H1 (cell line): ENCODE measurements around the gene B4GALT5. TPM values are rescaled to one million over a fixed set of nuclear protein-coding genes. Genes with fewer than 3 reads are reported as not detected.
A peak's percentile ranks its signal among the peaks of the same experiment; 100 is the strongest.

ENCODE experiments used
- CTCF ChIA-PET: fragments of 300-600 bp; sonication (Branson Sonifier 250); formaldehyde crosslinking; loops from one replicate; lab custom pipeline; 2021; ENCODE audit not compliant: partially characterized antibody; lab: Charles Lee
- POLR2A ChIA-PET: fragments of 300-600 bp; sonication (Branson Sonifier 250); formaldehyde crosslinking; loops from one replicate; lab custom pipeline; 2021; ENCODE audit warnings: inconsistent platforms; ENCODE audit not compliant: partially characterized antibody; lab: Charles Lee
- DNase-seq, 2 experiments: peaks; one replicate each; pipeline versions ENCODE4 v3.0.0 to v3.0.0-alpha.2; 2010 to 2022; ENCODE audit warnings: low spot score in 2 of 2, low read depth in 1 of 2, mixed read lengths in 1 of 2
- FAIRE-seq: peaks from 2 replicates; lab custom pipeline; 2011; peaks lifted over from hg19 to GRCh38; lab: Jason Lieb, UNC
- H2AFZ ChIP-seq: 2 replicates; pipeline ENCODE4 v1.8.1; 2012; ENCODE audit warnings: low read length, inconsistent platforms
- H2AK5ac ChIP-seq: 2 replicates; pipeline ENCODE4 v1.6.1; 2013; ENCODE audit warnings: low read depth, low read length
- H2BK120ac ChIP-seq: replicated peaks from 2 replicates; pipeline ENCODE3; 2013; ENCODE audit warnings: low read depth, low read length, inconsistent platforms
- H2BK12ac ChIP-seq: 2 replicates; pipeline ENCODE4 v1.6.1; 2013; ENCODE audit warnings: low read depth, low read length
- H2BK15ac ChIP-seq: 2 replicates; pipeline ENCODE4 v1.6.1; 2013; ENCODE audit warnings: low read length
- H2BK20ac ChIP-seq: 2 replicates; pipeline ENCODE4 v1.6.1; 2013; ENCODE audit warnings: low read length
- H2BK5ac ChIP-seq: 2 replicates; pipeline ENCODE4 v1.6.1; 2013; ENCODE audit warnings: low read depth, low read length
- H3K14ac ChIP-seq: 2 replicates; pipeline ENCODE4 v1.6.1; 2013; ENCODE audit warnings: inconsistent platforms; ENCODE audit not compliant: insufficient read length
- H3K18ac ChIP-seq: 2 replicates; pipeline ENCODE4 v1.6.1; 2013; ENCODE audit warnings: low read length; ENCODE audit errors: extremely low read depth
- H3K23ac ChIP-seq: 2 replicates; pipeline ENCODE4 v1.6.1; 2013; ENCODE audit warnings: inconsistent platforms; ENCODE audit not compliant: insufficient read length
- H3K23me2 ChIP-seq: 2 replicates; pipeline ENCODE4 v1.6.1; 2013; ENCODE audit warnings: low read depth, low read length
- H3K27ac ChIP-seq: 2 replicates; pipeline ENCODE4 v1.6.1; 2011; ENCODE audit warnings: low read depth, low read length, inconsistent platforms
- H3K27me3 ChIP-seq, 4 experiments: replicated peaks in 1 of 4; 1 replicate in 1 of 4; 2 replicates in 3 of 4; pipeline versions ENCODE4 v1.6.1 to v1.8.1; 2011 to 2013; ENCODE audit warnings: low read length in 3 of 4, mild to moderate bottlenecking in 3 of 4, inconsistent platforms in 2 of 4, mixed read lengths in 2 of 4, moderate library complexity in 1 of 4; ENCODE audit not compliant: control insufficient read depth in 3 of 4, insufficient read depth in 3 of 4; ENCODE audit errors: extremely low read depth in 1 of 4
- H3K36me3 ChIP-seq, 4 experiments: 2 replicates each; pipeline versions ENCODE4 v1.6.1 to v1.8.1; 2011 to 2013; ENCODE audit warnings: mild to moderate bottlenecking in 4 of 4, low read length in 3 of 4, moderate library complexity in 2 of 4, control low read depth in 1 of 4, inconsistent platforms in 1 of 4; ENCODE audit not compliant: insufficient read depth in 4 of 4, control insufficient read depth in 2 of 4
- H3K4ac ChIP-seq: replicated peaks from 2 replicates; pipeline ENCODE3; 2013; ENCODE audit warnings: low read length, low read depth, mixed read lengths, inconsistent platforms; ENCODE audit not compliant: insufficient read length
- H3K4me1 ChIP-seq, 4 experiments: replicated peaks in 1 of 4; 1 replicate in 1 of 4; 2 replicates in 3 of 4; pipeline versions ENCODE4 v1.6.1 to v1.8.1; 2011 to 2013; ENCODE audit warnings: low read length in 3 of 4, inconsistent platforms in 2 of 4, mixed read lengths in 1 of 4; ENCODE audit not compliant: insufficient read depth in 4 of 4, control insufficient read depth in 3 of 4
- H3K4me2 ChIP-seq, 2 experiments: 2 replicates each; pipeline versions ENCODE4 v1.6.1 to v1.8.1; 2011 to 2013; ENCODE audit warnings: low read depth in 2 of 2, low read length in 2 of 2, control low read depth in 1 of 2, inconsistent platforms in 1 of 2, mild to moderate bottlenecking in 1 of 2; ENCODE audit not compliant: insufficient read depth in 1 of 2
- H3K4me3 ChIP-seq, 4 experiments: fragments of 200-600, 300-600 bp in 1 of 4; sonication (generic), shearing (Covaris generic), sonication (Bioruptor Twin) in 1 of 4; 2 replicates each; pipeline versions ENCODE4 v1.5.1 to v1.8.1; 2011 to 2016; ENCODE audit warnings: low read length in 4 of 4, low read depth in 3 of 4, control low read depth in 2 of 4, inconsistent platforms in 2 of 4, mild to moderate bottlenecking in 2 of 4, mixed read lengths in 1 of 4, moderate library complexity in 1 of 4; ENCODE audit not compliant: insufficient read depth in 2 of 4; ENCODE audit errors: extremely low read depth in 1 of 4
- H3K56ac ChIP-seq: replicated peaks from 2 replicates; pipeline ENCODE3; 2013; ENCODE audit warnings: low read depth, mild to moderate bottlenecking, mixed read lengths, low read length, inconsistent platforms; ENCODE audit not compliant: insufficient read length
- H3K79me1 ChIP-seq: 2 replicates; pipeline ENCODE4 v1.6.1; 2013; ENCODE audit warnings: low read depth, low read length, control low read depth
- H3K79me2 ChIP-seq, 2 experiments: 2 replicates each; pipeline versions ENCODE4 v1.6.1 to v1.8.1; 2012 to 2013; ENCODE audit warnings: low read length in 2 of 2, mild to moderate bottlenecking in 2 of 2, inconsistent platforms in 1 of 2; ENCODE audit not compliant: insufficient read depth in 2 of 2, control insufficient read depth in 1 of 2
- H3K9ac ChIP-seq, 4 experiments: replicated peaks in 1 of 4; 1 replicate in 1 of 4; 2 replicates in 3 of 4; pipeline versions ENCODE4 v1.6.1 to v1.8.1; 2011 to 2013; ENCODE audit warnings: low read depth in 3 of 4, low read length in 3 of 4, control low read depth in 2 of 4, mild to moderate bottlenecking in 2 of 4, moderate library complexity in 2 of 4, inconsistent platforms in 1 of 4; ENCODE audit errors: extremely low read depth in 1 of 4
- H3K9me3 ChIP-seq, 2 experiments: 2 replicates each; pipeline versions ENCODE4 v1.6.1 to v1.8.1; 2012 to 2013; ENCODE audit warnings: mild to moderate bottlenecking in 2 of 2, moderate library complexity in 2 of 2, control low read depth in 1 of 2, inconsistent platforms in 1 of 2, low read depth in 1 of 2, low read length in 1 of 2, mixed read lengths in 1 of 2; ENCODE audit not compliant: insufficient read depth in 2 of 2
- H4K20me1 ChIP-seq, 2 experiments: replicated peaks in 1 of 2; 2 replicates each; pipeline versions ENCODE3 to v1.8.1; 2011 to 2013; ENCODE audit warnings: inconsistent platforms in 2 of 2, low read length in 2 of 2, mild to moderate bottlenecking in 1 of 2; ENCODE audit not compliant: insufficient read depth in 2 of 2, control insufficient read depth in 1 of 2
- H4K5ac ChIP-seq: 2 replicates; pipeline ENCODE4 v1.6.1; 2013; ENCODE audit warnings: low read length, low read depth, mixed read lengths, inconsistent platforms; ENCODE audit not compliant: insufficient read length
- H4K8ac ChIP-seq: 2 replicates; pipeline ENCODE4 v1.8.0; 2013; ENCODE audit warnings: mild to moderate bottlenecking, moderate library complexity, low read length, inconsistent platforms; ENCODE audit not compliant: insufficient read depth; ENCODE audit errors: extremely low read depth
- H4K91ac ChIP-seq: replicated peaks from 2 replicates; pipeline ENCODE3; 2013; ENCODE audit warnings: low read length, mixed read lengths, inconsistent platforms; ENCODE audit not compliant: insufficient read length
- EZH2 ChIP-seq: fragments of 200-600 bp; sonication (generic); IDR thresholded peaks from 2 replicates; pipeline ENCODE4 v1.7.1; 2012; ENCODE audit warnings: low read depth, mild to moderate bottlenecking, moderate library complexity, low read length, inconsistent platforms; ENCODE audit not compliant: severe bottlenecking
- GTF2F1 ChIP-seq: IDR thresholded peaks from 2 replicates; pipeline ENCODE4 v1.6.1; 2012; ENCODE audit warnings: low read depth, low read length, improper control_type of control experiment, borderline replicate concordance
- MAFK ChIP-seq: IDR thresholded peaks from 2 replicates; pipeline ENCODE4 v1.6.1; 2012; ENCODE audit warnings: low read depth, mild to moderate bottlenecking, improper control_type of control experiment, low read length
- NRF1 ChIP-seq: IDR thresholded peaks from 2 replicates; pipeline ENCODE4 v1.6.1; 2011; ENCODE audit warnings: mild to moderate bottlenecking, low read depth, low read length, improper control_type of control experiment
- PHF8 ChIP-seq: fragments of 200-600 bp; sonication (generic); conservative IDR thresholded peaks from 2 replicates; pipeline ENCODE4 v1.7.1; 2012; ENCODE audit warnings: low read depth, mild to moderate bottlenecking, inconsistent platforms, low read length, moderate library complexity
- SIN3A ChIP-seq, 2 experiments: IDR thresholded peaks in 1 of 2; conservative IDR thresholded peaks in 1 of 2; 2 replicates each; pipeline ENCODE4 v1.6.1; 2011 to 2012; ENCODE audit warnings: low read length in 2 of 2, improper control_type of control experiment in 1 of 2, low read depth in 1 of 2, mild to moderate bottlenecking in 1 of 2
- SP4 ChIP-seq: IDR thresholded peaks from 2 replicates; pipeline ENCODE4 v1.6.1; 2012; ENCODE audit warnings: low read length, inconsistent platforms
- WGBS, 2 experiments: shearing (Covaris generic) in 1 of 2; methylation state at CpG; one replicate each; pipeline versions ENCODE4 v1.1.6 to v1.1.7; 2013 to 2015; ENCODE audit warnings: low lambda C conversion rate in 2 of 2, mixed read lengths in 2 of 2, inconsistent platforms in 1 of 2, low coverage in 1 of 2, missing lambda C conversion rate in 1 of 2; ENCODE audit not compliant: insufficient replicate concordance in 2 of 2, insufficient coverage in 1 of 2, insufficient read length in 1 of 2; ENCODE audit errors: extremely low coverage in 1 of 2, missing lambda C conversion rate in 1 of 2; 5-methylcytosine and 5-hydroxymethylcytosine counted together
- polyA plus RNA-seq, 7 experiments: library from polyadenylated mRNA; depleted of rRNA in 3 of 7; stranded (reverse) in 5 of 7; unstranded in 2 of 7; fragments of >200 nt in 5 of 7; fragments of 200-250 nt in 2 of 7; gene quantifications; 1 replicate in 5 of 7; 2 replicates in 1 of 7; 4 replicates in 1 of 7; pipeline versions ENCODE4 v1.2.1 to v1.2.3, GENCODE V29; 2011 to 2013; ENCODE audit warnings: missing spikeins in 2 of 7, mixed read lengths in 2 of 7
- total RNA-seq: library from RNA; stranded (reverse); fragmentation: NEBNext Ultra II Directional; extraction: Animal tissue kit (Norgen Biotek cat#: 25700); gene quantifications from 2 replicates; pipeline ENCODE4 v1.2.1, GENCODE V29; 2021
- TF ChIP-seq, protein P1 (sequence below): IDR thresholded peaks from 2 replicates; pipeline ENCODE4 v1.6.1; 2011; ENCODE audit warnings: low read length, improper control_type of control experiment

Gene B4GALT5
- total and polyA plus RNA-seq, 2 of the 8 experiments (the other 6 are each of a cell fraction or from before 2014, with no cell fraction given): 46.5 to 75.4 TPM

DNA sequence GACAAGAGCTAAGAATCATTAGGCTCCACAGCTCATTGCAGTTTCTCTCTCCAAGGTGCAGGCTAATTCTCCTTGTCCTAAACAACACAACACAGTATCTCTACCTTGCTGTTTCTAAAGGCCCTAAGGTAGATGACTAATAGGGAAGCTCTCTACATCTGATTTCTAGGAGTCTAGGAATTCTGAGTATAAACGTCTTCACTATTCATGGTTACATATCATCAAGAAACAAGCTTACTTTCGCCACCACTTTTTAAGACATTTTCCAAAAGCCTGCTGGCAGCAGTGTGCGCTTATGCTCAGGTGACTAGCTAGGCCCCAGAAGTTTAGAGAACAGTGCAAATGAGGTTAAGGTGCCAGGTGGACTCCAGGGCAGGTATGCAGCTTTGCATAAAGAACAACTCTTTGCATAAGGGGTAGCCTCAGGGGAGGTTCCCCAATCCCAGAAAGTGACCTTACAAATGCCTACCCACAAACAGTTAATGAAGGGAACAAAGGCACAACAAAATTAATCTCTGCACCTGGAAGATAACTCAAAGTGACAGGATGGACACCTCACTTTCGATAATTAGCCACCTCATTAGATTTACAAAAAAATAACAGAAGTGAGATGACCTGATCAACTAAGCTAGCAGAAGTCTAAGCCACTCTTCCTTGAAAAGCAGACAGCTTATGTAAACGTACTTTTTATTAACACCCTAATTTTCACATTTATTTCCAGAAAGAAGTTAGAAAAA lies 20.1 kb downstream of the B4GALT5 start:
- 82% methylated on average over 5 of the region's 5 CpGs; no CpG with 5 or more reads in 1 of the 2 experiments for WGBS, 2 experiments
- no peak overlapping the region for H3K27ac ChIP-seq

More for the DNA sequence above, 20.1 kb downstream of the B4GALT5 start:
- no peaks in the 10 kb centered on the region for H3K9me3 ChIP-seq
- no peak overlapping the region for H2BK20ac ChIP-seq
- no peak for TF ChIP-seq EZH2
- no peak for TF ChIP-seq SIN3A (conservative IDR thresholded peaks at IDR 0.05 in 1 of 2, IDR thresholded peaks at IDR 0.05 in 1 of 2; ENCODE audit: low read depth in 1 of 2, low read length in 2 of 2)
- TF ChIP-seq, protein P1, sequence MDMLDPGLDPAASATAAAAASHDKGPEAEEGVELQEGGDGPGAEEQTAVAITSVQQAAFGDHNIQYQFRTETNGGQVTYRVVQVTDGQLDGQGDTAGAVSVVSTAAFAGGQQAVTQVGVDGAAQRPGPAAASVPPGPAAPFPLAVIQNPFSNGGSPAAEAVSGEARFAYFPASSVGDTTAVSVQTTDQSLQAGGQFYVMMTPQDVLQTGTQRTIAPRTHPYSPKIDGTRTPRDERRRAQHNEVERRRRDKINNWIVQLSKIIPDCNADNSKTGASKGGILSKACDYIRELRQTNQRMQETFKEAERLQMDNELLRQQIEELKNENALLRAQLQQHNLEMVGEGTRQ: no peak
- TF ChIP-seq PHF8: no peak
- TF ChIP-seq NRF1: no peak
- no peak for TF ChIP-seq SP4
- TF ChIP-seq GTF2F1: no peak
- TF ChIP-seq MAFK: no peak
- peaks cover 34 to 100% of the 10 kb centered on the region in 2 experiments for H3K79me2 ChIP-seq
- H4K20me1 ChIP-seq: peaks cover 35 to 39% of the 10 kb centered on the region in 2 experiments
- H3K9ac ChIP-seq: no peak overlapping the region
- H3K4me1 ChIP-seq: peaks cover 2 to 23% (median 14%) of the 10 kb centered on the region in 4 experiments; a peak in 6 of 7 replicates
- no peak overlapping the region for H4K8ac ChIP-seq
- H4K5ac ChIP-seq: no peak overlapping the region
- no peak overlapping the region for H3K18ac ChIP-seq
- no peak overlapping the region for H2BK120ac ChIP-seq
- ChIA-PET POLR2A (interaction anchor here (1.1 to 1.9 kb wide), 4 partner anchors 12 to 19 kb away, joined by 4 to 6 read pairs (median 5); no protein-coding TSS in a partner anchor), CTCF (interaction anchor here (0.6 to 2.4 kb wide), 12 partner anchors 10 to 152 kb away, joined by 3 to 7 read pairs (median 3); partner anchors contain the start of gene SLC9A8)
- no peak overlapping the region for H3K4ac ChIP-seq
- peaks cover 4% of the 10 kb centered on the region; the same call in 1 of the 2 replicates for H3K79me1 ChIP-seq
- no peak overlapping the region for H4K91ac ChIP-seq
- FAIRE-seq (no peak), DNase-seq (no peak)
- no peak overlapping the region for H3K56ac ChIP-seq
- no peak overlapping the region for H2BK12ac ChIP-seq
- H3K4me3 ChIP-seq: no peak overlapping the region
- H3K14ac ChIP-seq: no peak overlapping the region
- H3K4me2 ChIP-seq: peak overlapping the region; percentile 52 to 59; a peak in 3 of 4 replicates
- H3K23ac ChIP-seq: no peak overlapping the region
- no peaks in the 10 kb centered on the region for H3K23me2 ChIP-seq
- H2BK15ac ChIP-seq: no peak overlapping the region
- H2BK5ac ChIP-seq: no peak overlapping the region
- no peaks in the 10 kb centered on the region for H3K36me3 ChIP-seq
- no peak overlapping the region for H2AFZ ChIP-seq
- no peaks in the 10 kb centered on the region for H3K27me3 ChIP-seq
- H2AK5ac ChIP-seq: no peak overlapping the region
